SK-N-SH (cell line): ENCODE results near the gene ANKRD60. TPM values are rescaled to one million over a fixed set of nuclear protein-coding genes. Genes with fewer than 3 reads are reported as not detected.

Source experiments
- CTCF ChIA-PET: fragments of 300-600, 350-600 bp; formaldehyde crosslinking; extraction: SDS; loops from one replicate; lab custom pipeline; 2021; lab: Yijun Ruan, JAX
- POLR2A ChIA-PET: fragments of 350-600 bp; sonication (Branson Sonifier 250); formaldehyde crosslinking; extraction: SDS; loops from one replicate; lab custom pipeline; 2020; ENCODE audit warnings: antibody characterized with exemption, inconsistent platforms; lab: Yijun Ruan, JAX
- DNase-seq: peaks from one replicate; pipeline ENCODE4 v3.0.0; 2012
- H2AFZ ChIP-seq: fragments of 200-600 bp; sonication (generic); 2 replicates; pipeline ENCODE4 v1.8.1; 2016; ENCODE audit warnings: antibody characterized with exemption, mild to moderate bottlenecking, low read depth
- H3F3A ChIP-seq: fragments of 200-600 bp; sonication (generic); replicated peaks from 2 replicates; pipeline ENCODE3; 2016; ENCODE audit warnings: antibody characterized with exemption, mild to moderate bottlenecking; ENCODE audit not compliant: insufficient read depth
- H3K27ac ChIP-seq, 2 experiments: fragments of 200-500 bp in 1 of 2; fragments of 200-600 bp in 1 of 2; sonication (Bioruptor generic) in 1 of 2; sonication (generic), shearing (Covaris generic) in 1 of 2; 2 replicates each; pipeline versions ENCODE4 v1.5.1 to v1.6.1; 2014 to 2016; ENCODE audit warnings: low read depth in 2 of 2, inconsistent platforms in 1 of 2, low read length in 1 of 2, mild to moderate bottlenecking in 1 of 2, mixed read lengths in 1 of 2
- H3K27me3 ChIP-seq: fragments of 200-600 bp; sonication (generic), shearing (Covaris generic); 2 replicates; pipeline ENCODE4 v1.6.1; 2016; ENCODE audit warnings: mixed run types; ENCODE audit not compliant: insufficient read depth
- H3K36me3 ChIP-seq, 2 experiments: fragments of 200-500 bp in 1 of 2; fragments of 200-600 bp in 1 of 2; sonication (Bioruptor generic) in 1 of 2; sonication (generic) in 1 of 2; replicated peaks in 1 of 2; 2 replicates each; pipeline versions ENCODE3 to v1.5.1; 2014 to 2016; ENCODE audit warnings: low read length in 1 of 2, mild to moderate bottlenecking in 1 of 2; ENCODE audit not compliant: insufficient read depth in 2 of 2, control insufficient read depth in 1 of 2
- H3K4me1 ChIP-seq, 2 experiments: fragments of 200-500 bp in 1 of 2; fragments of 200-600 bp in 1 of 2; sonication (Bioruptor generic) in 1 of 2; sonication (generic), shearing (Covaris generic) in 1 of 2; 2 replicates each; pipeline versions ENCODE4 v1.5.1 to v1.6.1; 2014 to 2016; ENCODE audit warnings: low read depth in 1 of 2, low read length in 1 of 2, mixed run types in 1 of 2; ENCODE audit not compliant: insufficient read depth in 2 of 2, control insufficient read depth in 1 of 2
- H3K4me2 ChIP-seq: fragments of 200-600 bp; sonication (generic), shearing (Covaris generic); 2 replicates; pipeline ENCODE4 v1.6.1; 2017; ENCODE audit warnings: mixed run types
- H3K4me3 ChIP-seq, 2 experiments: fragments of 200-500 bp in 1 of 2; fragments of 200-600 bp in 1 of 2; sonication (Bioruptor generic) in 1 of 2; sonication (generic), shearing (Covaris generic) in 1 of 2; 2 replicates each; pipeline versions ENCODE4 v1.5.1 to v1.8.1; 2014 to 2016; ENCODE audit warnings: low read depth in 2 of 2, inconsistent platforms in 1 of 2, low read length in 1 of 2, mild to moderate bottlenecking in 1 of 2, mixed read lengths in 1 of 2, moderate library complexity in 1 of 2
- H3K79me2 ChIP-seq: fragments of 200-600 bp; sonication (generic); 2 replicates; pipeline ENCODE4 v1.8.1; 2017; ENCODE audit warnings: mild to moderate bottlenecking; ENCODE audit not compliant: insufficient read depth
- H3K9ac ChIP-seq: fragments of 200-600 bp; sonication (generic); 2 replicates; pipeline ENCODE4 v1.6.1; 2017; ENCODE audit warnings: mixed run types
- H3K9me2 ChIP-seq: fragments of 200-600 bp; sonication (generic); 2 replicates; pipeline ENCODE4 v1.6.1; 2017; ENCODE audit warnings: mixed run types
- H3K9me3 ChIP-seq: fragments of 200-600 bp; sonication (generic); 2 replicates; pipeline ENCODE4 v1.6.1; 2017; ENCODE audit warnings: mixed run types, mild to moderate bottlenecking, moderate library complexity
- H4K20me1 ChIP-seq: fragments of 200-600 bp; sonication (generic); 2 replicates; pipeline ENCODE4 v1.6.1; 2017; ENCODE audit warnings: mild to moderate bottlenecking, mixed run types; ENCODE audit not compliant: insufficient read depth
- CHD2 ChIP-seq: fragments of 150-350 bp; IDR thresholded peaks from 2 replicates; pipeline ENCODE4 v1.6.1; 2018; ENCODE audit warnings: low read length; ENCODE audit not compliant: partially characterized antibody
- ELF1 ChIP-seq: IDR thresholded peaks from 2 replicates; pipeline ENCODE4 v1.4.0; 2012
- EP300 ChIP-seq, 2 experiments: IDR thresholded peaks; 2 replicates each; pipeline versions ENCODE4 v1.4.0 to v1.6.1; 2012; ENCODE audit warnings: borderline replicate concordance in 1 of 2, low read depth in 1 of 2, low read length in 1 of 2
- EZH2phosphoT487 ChIP-seq: fragments of 200-600 bp; sonication (generic); IDR thresholded peaks from 2 replicates; pipeline ENCODE4 v1.6.1; 2017; ENCODE audit warnings: low read depth, mixed run types, mild to moderate bottlenecking, antibody characterized with exemption, moderate library complexity, borderline replicate concordance
- FOSL2 ChIP-seq: IDR thresholded peaks from 2 replicates; pipeline ENCODE4 v1.4.0; 2012; ENCODE audit warnings: low read depth, mild to moderate bottlenecking, moderate library complexity, borderline replicate concordance
- GATA2 ChIP-seq: sonication (generic); formaldehyde crosslinking; IDR thresholded peaks from 2 replicates; pipeline ENCODE4 v1.5.0; 2020; ENCODE audit warnings: mild to moderate bottlenecking, missing genetic modification reagents
- IRF3 ChIP-seq: fragments of 150-350 bp; IDR thresholded peaks from 2 replicates; pipeline ENCODE4 v1.6.1; 2016; ENCODE audit warnings: mild to moderate bottlenecking, low read depth, low read length
- MXI1 ChIP-seq: IDR thresholded peaks from 2 replicates; pipeline ENCODE4 v1.6.1; 2012; ENCODE audit warnings: mild to moderate bottlenecking, low read depth, low read length, improper control_type of control experiment
- NFIC ChIP-seq: IDR thresholded peaks from 2 replicates; pipeline ENCODE4 v1.4.0; 2012; ENCODE audit warnings: borderline replicate concordance
- PBX3 ChIP-seq: IDR thresholded peaks from 2 replicates; pipeline ENCODE4; 2012
- POLR2AphosphoS5 ChIP-seq: IDR thresholded peaks from 2 replicates; pipeline ENCODE4 v1.6.1; 2012; ENCODE audit warnings: low read depth, low read length
- RAD21 ChIP-seq: IDR thresholded peaks from 2 replicates; pipeline ENCODE4 v1.6.1; 2012; ENCODE audit warnings: mild to moderate bottlenecking, low read length
- RFX5 ChIP-seq: IDR thresholded peaks from 2 replicates; pipeline ENCODE4 v1.6.1; 2012; ENCODE audit warnings: mild to moderate bottlenecking, improper control_type of control experiment, low read length
- RXRA ChIP-seq: IDR thresholded peaks from 2 replicates; pipeline ENCODE4 v1.4.0; 2012; ENCODE audit warnings: low read depth, mild to moderate bottlenecking, borderline replicate concordance
- SIN3A ChIP-seq: IDR thresholded peaks from 2 replicates; pipeline ENCODE4 v1.6.1; 2012; ENCODE audit warnings: low read depth, mild to moderate bottlenecking, low read length, moderate library complexity, borderline replicate concordance
- TAF1 ChIP-seq: IDR thresholded peaks from 2 replicates; pipeline ENCODE4 v1.6.1; 2012; ENCODE audit warnings: low read depth, mild to moderate bottlenecking, low read length, moderate library complexity, borderline replicate concordance
- TCF12 ChIP-seq: IDR thresholded peaks from 2 replicates; pipeline ENCODE4 v1.4.0; 2012
- USF1 ChIP-seq: IDR thresholded peaks from 2 replicates; pipeline ENCODE4 v1.4.0; 2012; ENCODE audit warnings: low read depth, borderline replicate concordance
- YY1 ChIP-seq: IDR thresholded peaks from 2 replicates; pipeline ENCODE4 v1.4.0; 2012; ENCODE audit warnings: low read depth, mild to moderate bottlenecking
- ZBTB33 ChIP-seq: IDR thresholded peaks from 2 replicates; pipeline ENCODE4 v1.4.0; 2012; ENCODE audit warnings: low read depth, borderline replicate concordance
- WGBS: methylation state at CpG from one replicate; pipeline ENCODE4 v1.1.6; 2017; ENCODE audit warnings: low lambda C conversion rate; 5-methylcytosine and 5-hydroxymethylcytosine counted together
- polyA plus RNA-seq, 3 experiments: library from polyadenylated mRNA; depleted of rRNA; stranded (reverse); fragments of >200 nt; gene quantifications; 2 replicates each; pipeline ENCODE4 v1.2.3, GENCODE V29; 2012

ANKRD60 gene
- polyA plus RNA-seq, 1 of the 3 experiments (the other 2 are of a cell fraction), result not detected

GRCh38 chr20:58260006-58260405 is 31.6 kb upstream of the ANKRD60 start:
- Histone ChIP-seq H3K27ac (peak overlapping the region; percentile 64 to 84), H3K79me2 (peaks cover 40% of the 10 kb centered on the region), H3K4me1 (peaks cover 15 to 17% of the 10 kb centered on the region in 2 experiments), H3K4me3 (no peak overlapping the region; a peak in 1 of 4 replicates), H3K9ac (no peak overlapping the region), H3F3A (peaks cover 29% of the 10 kb centered on the region), H4K20me1 (no peaks in the 10 kb centered on the region), H3K36me3 (peaks cover 16 to 48% of the 10 kb centered on the region in 2 experiments), H3K4me2 (peak overlapping the region; percentile 25; the same call in 1 of the 2 replicates), H2AFZ (no peak overlapping the region), H3K9me2 (no peaks in the 10 kb centered on the region), H3K9me3 (no peaks in the 10 kb centered on the region), H3K27me3 (no peaks in the 10 kb centered on the region)
- POLR2A ChIA-PET, result no interaction called here
- DNase-seq, result no peak
- CTCF ChIA-PET, result interaction anchor here (1.0 to 1.1 kb wide), 2 partner anchors 12 to 26 kb away, joined by 3 to 4 read pairs; no protein-coding TSS in a partner anchor
- WGBS, result 34% methylated on average over 5 of the region's 5 CpGs
- TF ChIP-seq EP300 (IDR thresholded peaks at IDR 0.05; ENCODE audit: borderline replicate concordance in 1 of 2, low read depth in 1 of 2, low read length in 1 of 2), result peak in 1 of 2 experiments; percentile 27; a peak in 1 of 4 replicates
- no peak for TF ChIP-seq EZH2phosphoT487
- peak; percentile 18; the same call in 1 of the 2 replicates for TF ChIP-seq GATA2 (CRISPR knock-in tag)
- no peak for TF ChIP-seq RAD21
- no peak for TF ChIP-seq ZBTB33
- TF ChIP-seq RFX5, result no peak
- TF ChIP-seq RXRA, result no peak
- peak; percentile 47; the same call in 1 of the 2 replicates for TF ChIP-seq YY1
- TF ChIP-seq POLR2AphosphoS5, result 0 out of 2 replicates have a peak, but pooled peaks have one; percentile 26
- TF ChIP-seq NFIC, result no peak; the same call in 1 of the 2 replicates
- TF ChIP-seq TCF12, result peak; percentile 15; the same call in 1 of the 2 replicates
- peak; percentile 53; the same call in 1 of the 2 replicates for TF ChIP-seq PBX3

GRCh38 chr20:58256842-58257241 is 28.4 kb upstream of the ANKRD60 start:
- Histone ChIP-seq H3K27ac (no peak overlapping the region), H3K9me2 (no peaks in the 10 kb centered on the region), H3K4me1 (peaks cover 13 to 18% of the 10 kb centered on the region in 2 experiments), H3K9ac (no peak overlapping the region), H3K79me2 (peaks cover 63% of the 10 kb centered on the region), H2AFZ (no peak overlapping the region), H3K36me3 (peaks cover 2 to 63% of the 10 kb centered on the region in 2 experiments), H3K4me2 (no peak overlapping the region), H3K9me3 (no peaks in the 10 kb centered on the region; the same call in 1 of the 2 replicates), H4K20me1 (no peaks in the 10 kb centered on the region), H3F3A (peaks cover 42% of the 10 kb centered on the region), H3K4me3 (no peak overlapping the region), H3K27me3 (no peaks in the 10 kb centered on the region)
- ChIA-PET CTCF (no interaction called here), POLR2A (no interaction called here)
- DNase-seq, result no peak
- 94% methylated on average over 4 of the region's 4 CpGs for WGBS
- TF ChIP-seq EZH2phosphoT487 (no peak), EP300 (IDR thresholded peaks at IDR 0.05; ENCODE audit: borderline replicate concordance in 1 of 2, low read depth in 1 of 2, low read length in 1 of 2) (no peak), TCF12 (no peak), RXRA (no peak), IRF3 (no peak), SIN3A (no peak), USF1 (no peak), MXI1 (no peak), TAF1 (no peak), CHD2 (no peak), ELF1 (no peak), FOSL2 (no peak), POLR2AphosphoS5 (no peak), RFX5 (no peak)
